GM19238 (cell line): ENCODE data around the gene PARVG.

ENCODE experiments used
- DNase-seq: peaks from one replicate; pipeline ENCODE4 v3.0.0; 2011; ENCODE audit warnings: low spot score; ENCODE audit not compliant: insufficient read length

Gene PARVG

DNA sequence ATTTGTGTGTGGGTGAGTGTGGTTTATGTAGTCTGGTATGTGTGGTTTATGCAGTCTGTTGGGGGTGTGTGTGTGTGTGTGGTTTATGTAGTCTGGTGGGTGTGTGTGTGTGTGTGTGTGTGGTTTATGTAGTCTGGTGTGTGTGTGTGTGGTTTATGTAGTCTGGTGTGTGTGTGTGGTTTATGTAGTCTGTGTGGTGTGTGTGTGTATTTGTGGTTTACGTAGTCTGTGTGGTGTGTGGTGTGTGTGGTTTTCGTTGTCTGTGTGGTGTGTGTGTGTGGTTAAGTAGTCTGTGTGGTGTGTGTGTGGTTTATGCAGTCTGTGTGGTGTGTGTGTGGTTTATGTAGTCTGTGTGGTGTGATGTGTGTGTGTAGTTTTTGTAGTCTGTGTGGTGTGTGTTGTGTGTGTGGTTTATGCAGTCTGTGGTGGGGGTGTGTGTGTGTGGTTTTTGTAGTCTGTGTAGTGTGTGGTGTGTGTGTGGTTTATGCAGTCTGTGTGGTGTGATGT, 26.2 kb upstream of the PARVG start:
- no peak for DNase-seq

DNA sequence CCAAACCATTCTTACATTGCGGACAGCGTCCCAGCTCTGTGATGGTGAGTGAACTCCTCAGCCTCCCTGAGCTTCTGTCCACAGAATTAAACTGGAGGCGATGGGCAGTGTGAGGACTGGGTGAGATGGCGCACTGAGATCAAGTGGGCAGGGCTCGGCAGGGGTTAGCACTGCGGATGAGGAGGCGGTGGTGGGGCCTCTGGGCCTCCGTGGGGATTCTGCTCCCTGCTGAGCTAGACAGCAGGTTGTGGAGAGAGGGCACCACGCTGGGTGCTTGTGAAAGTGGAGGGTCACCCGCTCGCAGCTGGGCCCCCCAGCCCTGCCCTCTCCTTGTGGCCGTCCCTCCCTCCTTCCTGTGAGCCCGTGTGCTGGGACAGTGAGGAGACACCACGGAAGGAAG, 25.6 kb upstream of the PARVG start:
- DNase-seq = no peak

DNA sequence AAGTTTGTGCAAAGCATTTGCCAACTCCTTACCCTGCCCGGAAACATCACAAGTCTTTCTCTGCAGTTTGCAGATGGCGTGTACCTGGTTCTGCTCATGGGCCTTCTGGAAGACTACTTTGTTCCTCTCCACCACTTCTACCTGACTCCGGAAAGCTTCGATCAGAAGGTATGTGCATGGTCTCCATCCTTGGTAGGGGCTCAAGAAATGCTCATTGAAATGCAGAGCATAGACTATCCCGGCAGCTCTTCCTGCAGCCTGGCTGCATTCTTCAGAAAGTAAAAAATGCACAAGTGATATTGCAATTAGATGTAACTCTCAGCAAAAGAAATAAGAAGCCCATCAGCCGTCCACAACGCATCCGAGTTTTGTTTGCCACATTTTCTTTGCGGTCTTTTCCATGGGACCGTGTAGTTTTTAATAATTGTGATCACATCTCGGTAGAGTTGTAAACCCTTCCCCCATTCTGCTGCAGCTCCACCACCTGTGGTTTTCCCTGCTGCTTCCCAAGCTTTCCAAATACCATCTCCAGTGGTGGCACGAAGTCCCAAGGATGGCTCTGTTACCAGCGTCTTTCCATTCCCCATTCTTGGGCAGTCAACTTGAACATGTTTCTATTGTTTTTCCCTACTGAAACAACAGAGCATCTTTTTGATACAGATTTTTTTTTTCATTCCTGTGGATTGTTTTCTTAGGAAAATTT, 22.7 kb upstream of the PARVG start:
- no peak for DNase-seq

DNA sequence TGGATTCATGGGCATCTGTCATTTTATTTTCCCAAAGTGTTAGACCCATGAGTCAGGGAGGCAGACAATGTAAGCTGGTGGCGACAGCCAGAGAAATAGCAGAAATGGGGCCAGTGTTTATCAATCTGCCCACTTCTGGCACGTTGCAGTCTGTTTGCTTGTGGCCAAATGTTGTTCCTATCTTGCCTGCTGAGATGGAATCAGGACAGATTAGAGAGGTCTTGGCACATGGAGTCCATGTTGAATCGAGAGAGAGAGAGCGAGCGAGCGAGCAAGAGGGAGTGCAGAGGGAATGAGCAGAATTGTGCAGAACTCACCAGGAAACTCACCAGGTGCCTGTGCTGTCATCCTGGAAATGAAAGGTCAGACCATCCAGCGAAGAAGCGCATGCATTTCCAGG, 21.9 kb upstream of the PARVG start:
- no peak for DNase-seq

DNA sequence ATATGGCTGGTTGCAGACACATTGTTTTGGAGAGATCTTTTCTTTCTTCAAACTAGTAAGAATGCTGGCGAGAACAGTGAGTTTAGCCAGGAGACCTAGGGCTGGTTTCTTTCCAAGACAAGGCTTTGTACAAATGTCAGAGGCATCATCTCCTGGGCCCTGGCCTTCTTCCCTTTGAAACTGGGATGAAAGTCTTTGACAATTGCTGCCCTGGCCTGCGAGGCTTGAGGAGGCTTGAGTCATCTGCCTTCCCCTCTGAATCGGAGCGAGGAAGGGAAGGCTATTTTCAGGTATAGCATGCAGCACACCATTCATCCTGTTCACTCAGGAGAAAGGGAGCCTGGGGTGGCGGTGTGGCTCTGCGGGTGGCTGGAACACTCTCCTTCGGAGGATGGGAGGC, 21.5 kb upstream of the PARVG start:
- DNase-seq = no peak

DNA sequence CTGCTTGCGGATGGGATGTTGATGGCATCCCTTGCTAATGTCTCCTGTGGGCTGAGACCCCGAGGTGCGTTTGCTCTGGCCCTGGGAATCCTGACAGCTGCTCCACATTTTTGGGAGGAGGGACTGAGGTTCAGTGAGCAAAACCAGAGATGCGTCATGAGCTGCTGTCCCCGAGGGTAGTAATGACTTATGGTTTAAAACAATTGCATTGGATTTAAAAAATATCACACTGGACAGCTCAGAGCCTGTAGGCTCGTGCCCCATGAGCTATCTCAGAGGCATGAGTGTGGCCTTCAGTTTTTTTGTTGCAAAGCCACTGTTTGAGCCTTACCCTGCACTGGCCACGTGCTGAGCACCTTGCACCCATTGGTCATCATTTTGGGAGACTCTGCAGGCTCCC, 20.9 kb upstream of the PARVG start:
- no peak for DNase-seq

DNA sequence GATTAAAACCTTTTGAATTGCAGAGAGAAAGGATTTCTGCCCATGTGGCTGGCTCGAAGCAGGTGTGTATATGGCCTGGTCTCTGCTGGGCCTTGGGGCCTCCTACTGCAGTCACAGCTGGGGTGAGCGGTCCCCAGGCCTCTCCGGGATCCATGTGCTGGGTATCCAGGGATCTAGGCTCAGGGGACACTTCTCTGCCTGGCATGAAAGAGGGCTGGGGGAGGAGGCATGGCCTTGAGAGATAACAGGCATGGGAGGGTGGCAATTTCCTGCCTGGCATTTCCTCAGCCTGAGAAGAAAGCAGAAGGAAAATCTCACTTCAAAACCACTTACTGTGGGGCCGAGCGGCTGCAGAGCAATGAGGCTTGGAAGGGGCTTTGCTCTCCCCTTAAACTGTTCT, 20.3 kb upstream of the PARVG start:
- DNase-seq = no peak

DNA sequence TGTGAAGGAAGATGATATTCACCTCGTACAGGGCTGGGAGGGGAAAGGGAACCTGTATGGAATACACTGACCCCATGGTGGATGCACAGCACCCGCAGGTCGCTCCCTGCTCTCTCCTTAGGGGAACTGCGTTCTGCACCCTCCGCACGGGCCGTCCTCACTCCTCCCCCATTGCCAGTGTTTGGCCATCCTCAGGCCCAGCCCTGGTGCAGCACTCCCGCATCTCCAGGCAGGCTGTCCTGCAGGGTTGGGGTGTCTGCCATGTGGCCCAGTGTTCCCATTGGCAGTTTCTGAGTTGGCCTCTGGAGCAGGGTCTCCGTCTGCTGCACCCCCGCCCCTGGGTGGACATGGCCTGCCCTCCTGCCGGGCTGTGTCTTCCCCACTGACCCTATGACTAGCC, 19.1 kb upstream of the PARVG start:
- DNase-seq = no peak

DNA sequence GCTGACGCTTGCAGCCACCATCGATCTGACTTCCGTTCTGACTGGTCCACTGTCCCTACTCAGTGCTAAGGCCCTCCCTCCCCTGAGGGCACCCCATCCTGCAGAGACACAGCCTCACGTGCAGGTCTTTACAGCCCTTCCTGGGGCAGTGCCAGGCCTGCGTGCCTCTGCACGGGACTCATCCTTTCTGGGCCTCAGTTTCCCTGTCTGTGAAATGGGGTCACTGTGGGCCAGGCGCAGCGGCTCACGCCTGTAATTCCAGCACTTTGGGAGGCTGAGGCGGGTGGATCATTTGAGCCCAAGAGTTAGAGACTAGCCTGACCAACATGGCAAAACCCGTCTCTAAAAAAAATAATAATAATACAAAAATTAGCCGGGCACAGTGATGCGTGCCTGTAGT, 17.8 kb upstream of the PARVG start:
- no peak for DNase-seq

DNA sequence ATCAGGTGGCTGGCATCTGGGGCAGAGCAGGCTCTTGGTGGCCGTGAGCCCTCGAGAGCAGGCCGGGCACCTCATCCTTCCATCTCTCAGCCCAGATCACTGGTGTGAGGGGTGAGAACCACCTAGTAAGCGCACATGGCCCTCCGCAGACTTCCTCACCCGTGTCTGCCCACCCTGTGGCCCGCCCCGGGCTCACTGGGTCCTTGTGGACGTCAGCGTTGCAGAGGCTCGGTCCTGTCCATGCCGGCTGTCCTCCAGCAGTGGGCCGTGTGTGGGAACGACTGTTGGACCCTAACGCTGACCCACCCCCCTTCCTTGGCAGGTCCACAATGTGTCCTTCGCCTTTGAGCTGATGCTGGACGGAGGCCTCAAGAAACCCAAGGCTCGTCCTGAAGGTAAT, 17.2 kb upstream of the PARVG start:
- no peak for DNase-seq

DNA sequence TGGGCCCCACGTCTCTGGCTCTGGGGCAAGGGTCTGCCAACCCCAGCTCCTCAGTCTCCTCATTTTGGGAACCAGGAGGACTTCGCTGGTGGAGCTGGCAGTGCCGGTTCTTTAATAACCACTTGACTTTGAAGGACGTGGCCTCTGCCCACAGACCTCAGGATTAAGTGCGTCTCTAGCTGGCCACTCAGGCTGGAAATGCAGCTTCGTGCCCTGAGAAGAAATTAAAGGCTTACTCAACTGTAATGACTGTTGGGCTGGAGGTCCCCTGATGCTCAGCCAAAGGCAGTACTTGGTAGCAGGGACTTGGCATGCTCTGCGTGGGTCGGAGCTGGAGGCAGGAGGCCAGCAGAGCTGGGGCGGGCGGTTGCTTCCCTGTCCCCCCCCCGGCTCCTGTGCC, 16.7 kb upstream of the PARVG start:
- no peak for DNase-seq

DNA sequence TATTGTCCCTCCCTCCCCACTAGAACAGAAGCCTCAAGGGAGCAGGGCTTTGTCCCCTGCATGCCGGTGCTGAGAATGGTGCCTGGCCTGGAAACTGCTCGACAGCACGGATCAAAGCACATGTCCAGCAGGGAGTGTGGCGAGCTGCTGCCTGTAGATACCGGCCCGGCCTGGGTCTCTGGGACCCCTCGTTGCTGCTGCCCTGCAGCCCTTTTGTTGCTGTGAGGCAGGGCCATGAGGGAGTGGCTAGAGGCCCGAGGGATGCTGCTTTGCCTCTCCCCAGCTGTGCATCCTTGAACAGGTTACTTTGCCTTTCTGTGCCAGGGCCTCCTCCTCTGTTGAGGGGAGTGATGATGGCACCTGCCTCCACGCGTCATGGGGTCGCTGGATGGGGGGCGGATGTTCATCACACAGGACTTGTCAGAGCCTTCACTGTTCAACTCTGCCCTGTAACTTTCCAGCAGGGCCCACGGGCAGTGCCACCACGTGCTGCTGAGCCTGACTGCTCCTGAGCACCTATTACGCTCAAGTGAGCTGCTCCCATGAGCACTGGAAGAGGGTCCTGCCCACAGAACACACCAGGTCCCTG, 15.3 kb upstream of the PARVG start:
- no peak for DNase-seq

DNA sequence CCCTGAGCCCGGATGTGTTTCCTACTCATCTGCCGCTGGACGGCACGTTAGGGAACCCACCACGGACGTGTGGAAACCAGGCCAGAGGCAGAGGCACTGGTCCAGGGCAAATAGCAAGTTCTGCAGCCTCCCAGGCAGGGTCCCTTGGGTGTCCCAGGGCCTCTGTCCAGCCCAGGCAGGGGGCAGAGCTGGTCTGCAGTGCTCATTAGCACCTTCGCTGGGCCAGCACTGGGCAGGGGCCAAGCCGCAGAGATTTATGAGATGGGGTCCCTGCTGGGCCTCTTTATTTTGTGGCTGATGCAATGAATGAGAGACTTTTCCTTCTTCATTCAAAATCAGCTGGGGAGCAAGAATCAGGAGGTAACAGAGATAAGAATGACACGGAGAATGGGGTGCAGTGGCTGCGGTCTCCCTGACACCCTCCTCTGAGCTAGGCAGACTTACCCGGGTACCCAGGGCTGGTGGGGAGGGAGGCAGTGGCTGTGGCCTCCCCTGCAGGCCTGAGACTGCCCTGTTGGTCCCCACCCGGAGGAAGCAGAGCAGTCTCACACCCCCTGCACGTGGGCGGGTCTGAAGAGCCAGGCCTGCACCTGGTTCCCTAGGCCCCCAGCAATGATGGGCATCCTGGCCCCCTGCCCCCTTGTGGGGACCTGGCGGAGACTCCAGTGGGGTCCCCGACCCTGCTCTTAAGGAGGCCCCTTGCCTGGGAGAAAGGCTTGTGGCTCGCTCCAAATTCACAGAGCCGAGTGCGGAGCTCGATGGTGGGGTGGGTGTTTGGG, 14.0 kb upstream of the PARVG start:
- no peak for DNase-seq

DNA sequence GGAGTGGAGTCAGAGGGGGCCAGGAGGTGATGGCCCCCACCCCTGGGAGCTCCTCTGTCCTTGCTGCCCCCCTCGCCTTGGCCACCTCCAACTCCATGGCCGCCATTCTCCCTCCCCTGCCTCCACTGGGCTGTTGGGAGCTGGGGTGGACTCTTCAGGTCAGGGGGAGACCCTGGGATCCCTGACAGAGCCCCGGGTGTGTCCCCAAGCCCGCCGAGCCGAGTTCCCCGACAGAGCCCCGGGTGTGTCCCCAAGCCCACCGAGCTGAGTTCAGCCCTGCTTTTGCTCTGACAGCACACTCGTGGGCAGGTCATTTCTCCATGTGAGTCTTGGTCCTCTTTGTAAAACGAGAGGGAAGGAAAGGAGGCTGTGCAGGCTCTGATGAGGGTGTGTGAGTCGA, 13.2 kb upstream of the PARVG start:
- no peak for DNase-seq

DNA sequence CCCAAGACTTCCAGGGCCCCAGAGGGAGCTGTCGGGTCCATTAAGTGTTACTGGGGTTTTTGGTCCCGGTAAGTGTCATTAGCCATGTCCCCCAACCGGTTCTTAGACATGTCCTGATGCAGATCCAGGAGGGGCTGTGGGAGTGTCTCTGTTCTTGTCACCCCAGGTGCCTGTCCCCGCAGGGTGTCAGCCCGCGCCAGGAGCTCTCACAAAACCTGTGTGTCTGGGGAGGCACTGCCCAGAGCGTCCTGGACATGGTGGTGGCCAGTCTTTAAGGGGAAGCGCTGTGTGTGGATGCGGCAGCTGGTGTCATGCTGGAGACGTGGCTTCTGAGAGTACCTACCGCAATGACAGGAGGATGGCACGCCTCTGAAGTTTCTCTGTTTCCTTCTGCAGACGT, 12.5 kb upstream of the PARVG start:
- no peak for DNase-seq

DNA sequence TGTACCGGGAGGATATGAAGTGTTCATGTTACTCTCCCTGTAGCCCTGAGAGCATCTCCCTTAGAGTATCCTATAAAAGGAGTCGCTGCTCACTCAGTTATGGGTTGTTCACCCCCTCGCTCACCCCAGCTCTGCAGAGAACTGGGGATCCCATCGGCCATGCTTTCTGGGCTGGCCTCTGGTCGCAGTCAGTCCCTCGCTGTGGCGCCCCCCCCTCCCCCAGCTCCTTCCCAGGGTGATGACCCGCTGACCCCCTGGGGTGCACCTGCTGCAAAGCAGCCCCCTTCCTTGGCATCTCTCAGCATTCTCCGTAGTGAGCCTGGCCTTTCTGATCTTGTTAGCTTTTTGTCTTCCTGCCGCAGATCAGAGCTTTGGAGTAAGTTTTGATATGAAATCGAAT, 10.3 kb upstream of the PARVG start:
- no peak for DNase-seq

DNA sequence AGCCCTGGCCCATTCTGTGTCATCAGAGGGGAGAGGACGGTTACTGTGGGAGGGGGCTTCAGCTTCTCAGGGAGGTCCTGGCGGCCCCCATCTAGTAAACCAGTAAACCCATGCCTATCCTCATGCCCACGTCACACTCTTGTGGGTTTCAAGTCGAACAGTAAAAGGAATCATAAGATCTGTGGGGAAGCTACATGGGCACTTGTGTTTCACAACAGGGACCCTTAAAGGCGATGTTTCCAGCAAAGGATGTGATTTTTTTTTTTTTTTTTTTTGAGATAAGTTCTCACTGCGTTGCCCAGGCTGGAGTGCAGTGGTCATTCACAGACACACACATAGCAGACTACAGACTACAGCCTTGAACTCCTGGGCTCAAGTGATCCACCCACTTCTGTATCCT, 9.2 kb upstream of the PARVG start:
- no peak for DNase-seq

DNA sequence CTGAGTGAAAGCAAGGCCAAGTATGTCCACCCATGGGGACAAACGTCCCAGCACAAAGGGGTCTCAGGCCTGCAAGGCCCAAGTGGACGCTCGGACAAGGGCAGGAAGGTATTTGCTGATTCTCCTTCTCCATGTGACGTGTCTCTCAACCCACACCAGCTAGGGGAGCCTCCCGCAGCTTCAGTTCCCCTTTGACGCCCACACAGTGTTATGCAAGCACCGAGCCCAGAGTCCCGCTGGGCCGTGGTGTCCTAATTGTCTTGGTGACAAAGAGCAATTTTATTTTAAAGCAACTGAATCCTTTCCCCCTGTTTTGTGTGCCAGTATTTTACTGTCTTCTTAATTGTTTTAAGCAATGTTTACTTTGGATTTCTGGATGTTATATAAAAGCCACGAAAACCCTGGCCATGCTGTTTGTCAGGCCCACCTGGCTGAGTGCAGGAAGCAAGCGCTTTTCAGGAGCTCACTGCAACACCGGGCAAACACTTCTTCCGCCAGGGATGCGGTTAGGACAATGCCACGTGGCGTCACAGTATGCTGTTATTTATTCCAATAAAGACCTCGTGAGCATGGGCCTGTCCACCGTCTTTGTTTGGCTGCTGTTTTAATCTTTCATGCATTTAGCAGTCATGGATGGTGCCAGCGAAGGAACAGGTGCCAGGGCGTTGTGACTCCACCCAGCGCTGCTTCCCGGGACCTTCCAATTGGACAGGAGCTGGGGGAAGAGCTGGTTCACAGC, 8.2 kb upstream of the PARVG start:
- peak; percentile 64 for DNase-seq

DNA sequence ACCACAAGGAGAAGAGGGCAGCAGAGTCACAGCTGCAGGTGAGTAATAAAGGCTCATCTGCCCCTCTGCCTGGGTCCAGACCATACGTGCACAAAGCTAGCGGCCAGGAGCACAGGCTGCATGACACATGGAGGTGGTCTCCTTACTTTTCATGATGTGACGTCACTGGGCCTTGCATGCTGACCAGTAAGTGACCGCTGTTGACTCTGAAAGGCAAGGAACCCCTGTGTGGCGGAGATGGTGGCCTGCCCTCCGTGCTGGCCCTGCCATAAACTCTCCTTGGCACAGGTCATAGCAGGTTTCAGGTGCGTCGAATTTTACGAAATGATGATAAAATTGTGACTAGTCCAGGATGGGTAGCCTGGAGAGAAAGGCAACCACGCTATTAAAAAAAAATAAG, 7.6 kb upstream of the PARVG start:
- DNase-seq = no peak

DNA sequence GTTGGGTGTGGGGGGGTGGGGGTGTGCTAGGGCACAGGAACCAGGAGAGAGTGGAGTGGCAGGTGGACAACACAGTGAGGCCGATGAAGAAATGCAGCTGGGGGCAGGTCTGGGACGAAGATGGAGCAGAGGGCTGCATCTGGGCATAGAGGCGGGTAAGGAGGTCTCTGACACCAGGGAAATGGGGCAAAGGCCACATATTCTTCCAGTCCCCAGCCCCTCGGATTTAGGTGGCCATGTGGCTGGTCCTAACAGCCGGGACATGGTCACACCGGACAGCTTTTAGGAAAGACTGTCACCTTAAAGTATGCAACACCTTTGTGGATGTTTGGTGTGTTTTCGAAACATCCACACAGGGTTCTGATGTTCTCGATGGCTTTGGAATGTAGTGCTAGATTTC, 5.0 kb upstream of the PARVG start:
- DNase-seq = no peak

DNA sequence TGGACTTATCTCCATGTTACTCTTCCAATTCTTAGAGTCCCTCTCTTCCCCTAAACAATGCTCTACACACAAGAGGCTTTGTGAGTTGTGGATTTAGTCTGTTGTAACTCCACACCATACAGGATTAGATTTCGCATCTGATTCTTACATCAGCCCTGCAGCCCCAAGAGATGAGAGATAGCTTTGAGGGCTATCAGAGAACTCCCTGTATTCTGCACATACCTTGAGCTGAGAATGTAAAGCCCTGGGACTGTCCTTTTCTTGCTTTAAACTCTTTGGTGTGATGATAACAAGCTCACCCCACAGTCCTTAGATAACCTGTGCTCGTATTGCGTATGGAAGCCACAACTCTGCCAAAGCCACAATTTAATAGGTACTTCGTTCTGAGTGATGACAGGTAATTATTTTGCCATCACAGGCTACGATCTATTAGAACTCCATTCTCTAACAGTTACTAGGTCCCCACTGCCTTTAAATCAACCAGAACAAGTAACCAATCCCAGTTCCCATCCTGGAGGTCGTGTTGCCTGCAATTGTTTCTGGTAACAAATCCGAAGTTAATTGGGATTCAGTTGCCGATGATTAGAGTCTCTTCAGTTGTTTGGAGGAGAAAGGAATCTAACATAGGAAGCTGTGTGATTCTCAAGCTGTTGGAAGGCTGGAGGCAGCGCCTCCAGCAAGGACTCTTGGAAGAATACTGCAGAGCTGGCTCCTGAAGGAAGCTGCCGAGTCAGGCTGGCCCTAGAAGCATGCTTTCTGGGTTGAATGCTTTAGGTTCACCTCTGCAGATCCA, 1.3 kb upstream of the PARVG start:
- DNase-seq = no peak
